Thyroid gland (tissue), 4 donors: ENCODE results near the gene ZCCHC24. TPM values are rescaled to one million over a fixed set of nuclear protein-coding genes. Genes with fewer than 3 reads are reported as not detected.

Source experiments
- DNase-seq, 2 donors: peaks; one replicate each; pipeline ENCODE4 v3.0.0-alpha.2; 2019
- H3K27ac ChIP-seq, 3 donors: fragments of 200-600 bp; sonication (generic); 1 replicate in 2 of 3; 2 replicates in 1 of 3; pipeline ENCODE4 v1.5.1; 2016 to 2019; ENCODE audit warnings: mild to moderate bottlenecking in 1 of 3, moderate library complexity in 1 of 3
- H3K27me3 ChIP-seq: fragments of 200-600 bp; sonication (generic); one replicate; pipeline ENCODE4 v1.5.1; 2019
- H3K36me3 ChIP-seq, 2 donors: fragments of 200-600 bp; sonication (generic); one replicate each; pipeline ENCODE4 v1.5.1; 2016 to 2019
- H3K4me1 ChIP-seq, 2 donors: fragments of 200-600 bp; sonication (generic); one replicate each; pipeline ENCODE4 v1.5.1; 2017 to 2019
- H3K4me3 ChIP-seq, 3 donors: fragments of 200-600 bp; sonication (generic); replicated peaks in 1 of 3; 1 replicate in 2 of 3; 2 replicates in 1 of 3; pipeline ENCODE4 v1.5.1; 2016; ENCODE audit warnings: mild to moderate bottlenecking in 1 of 3
- H3K9me3 ChIP-seq: fragments of 200-600 bp; sonication (generic); one replicate; pipeline ENCODE4 v1.5.1; 2017
- CTCF ChIP-seq, 6 experiments: fragments of 200-600 bp in 3 of 6; fragments of 450-650 bp in 3 of 6; sonication (generic) in 3 of 6; IDR thresholded peaks; one replicate each; pipeline ENCODE4 v1.5.1; 2016 to 2019; ENCODE audit warnings: antibody characterized with exemption in 6 of 6, mild to moderate bottlenecking in 2 of 6, inconsistent platforms in 1 of 6, moderate library complexity in 1 of 6
- POLR2A ChIP-seq, 2 donors: fragments of 450-650 bp; IDR thresholded peaks; one replicate each; pipeline ENCODE4 v1.6.1; 2017; ENCODE audit warnings: antibody characterized with exemption in 2 of 2, mild to moderate bottlenecking in 2 of 2, moderate library complexity in 1 of 2
- WGBS, 2 donors: methylation state at CpG; one replicate each; pipeline ENCODE4 v1.1.5; 2017; 5-methylcytosine and 5-hydroxymethylcytosine counted together
- intact Hi-C: fragments of 100-400 bp; cut with DNase I; formaldehyde crosslinking; loops from one replicate; pipeline ENCODE4 v1.15.1; 2023
- total RNA-seq, 4 donors: library from RNA; depleted of rRNA; stranded (reverse); fragments of >200 nt; gene quantifications; one replicate each; pipeline ENCODE4 v1.2.3, GENCODE V29; 2016

The ZCCHC24 gene
- total RNA-seq, 4 donors from 2014 or later: 25.4 to 48.8 (median 33.3) TPM

- peaks cover 31 to 36% of the 10 kb centered on the region in 2 donors for H3K36me3 ChIP-seq
- H3K9me3 ChIP-seq: no peaks in the 10 kb centered on the region
- TF ChIP-seq POLR2A (IDR thresholded peaks at IDR 0.05) (no peak), CTCF (IDR thresholded peaks at IDR 0.05) (no peak)
- no peak overlapping the region for H3K27ac ChIP-seq
- no peak overlapping the region for H3K4me3 ChIP-seq
- WGBS, 2 donors: 72 to 77% methylated on average over 6 of the region's 6 CpGs
- H3K4me1 ChIP-seq: no peaks in the 10 kb centered on the region
- H3K27me3 ChIP-seq: no peaks in the 10 kb centered on the region
- DNase-seq: no peak
- intact Hi-C loops: no loop called here
Measured at GRCh38 chr10:79355420-79356017, 89.9 kb downstream of the ZCCHC24 start.

- intact Hi-C loops: no loop called here
- DNase-seq: no peak
- peaks cover 40 to 45% of the 10 kb centered on the region in 2 donors for H3K36me3 ChIP-seq
Measured at GRCh38 chr10:79354615-79355014, 90.8 kb downstream of the ZCCHC24 start.

GRCh38 chr10:79354141-79354540, 91.3 kb downstream of the ZCCHC24 start:
- peaks cover 42 to 45% of the 10 kb centered on the region in 2 donors for H3K36me3 ChIP-seq
- intact Hi-C loops: no loop called here

More at GRCh38 chr10:79354615-79355014, 90.8 kb downstream of the ZCCHC24 start:
- H3K27ac ChIP-seq: no peak overlapping the region
- TF ChIP-seq CTCF (IDR thresholded peaks at IDR 0.05): no peak
- TF ChIP-seq POLR2A (IDR thresholded peaks at IDR 0.05): no peak
- no peak overlapping the region for H3K4me3 ChIP-seq
- WGBS, 2 donors: 90 to 96% methylated on average over 6 of the region's 6 CpGs
- H3K27me3 ChIP-seq: no peaks in the 10 kb centered on the region
- H3K9me3 ChIP-seq: no peaks in the 10 kb centered on the region
- H3K4me1 ChIP-seq: no peaks in the 10 kb centered on the region

GRCh38 chr10:79353726-79354125, 91.7 kb downstream of the ZCCHC24 start:
- no peak for DNase-seq
- no peak for TF ChIP-seq POLR2A (IDR thresholded peaks at IDR 0.05)
- TF ChIP-seq CTCF (IDR thresholded peaks at IDR 0.05): no peak
- Histone ChIP-seq H3K27ac (no peak overlapping the region), H3K36me3 (peaks cover 42 to 45% of the 10 kb centered on the region in 2 donors), H3K9me3 (no peaks in the 10 kb centered on the region), H3K27me3 (no peaks in the 10 kb centered on the region), H3K4me3 (no peak overlapping the region), H3K4me1 (peaks cover 5 to 8% of the 10 kb centered on the region in 2 donors)
- WGBS, 2 donors: 95 to 96% methylated on average over 11 of the region's 11 CpGs
- intact Hi-C loops: no loop called here

More at GRCh38 chr10:79354141-79354540, 91.3 kb downstream of the ZCCHC24 start:
- 48 to 50% methylated on average over 3 of the region's 3 CpGs for WGBS, 2 donors
- no peak for DNase-seq
- H3K4me1 ChIP-seq: peaks cover 1 to 4% of the 10 kb centered on the region in 2 donors
- no peak for TF ChIP-seq POLR2A (IDR thresholded peaks at IDR 0.05)
- no peak for TF ChIP-seq CTCF (IDR thresholded peaks at IDR 0.05)
- H3K27me3 ChIP-seq: no peaks in the 10 kb centered on the region
- H3K4me3 ChIP-seq: no peak overlapping the region
- H3K9me3 ChIP-seq: no peaks in the 10 kb centered on the region
- no peak overlapping the region for H3K27ac ChIP-seq

GRCh38 chr10:79353000-79353406, 92.4 kb downstream of the ZCCHC24 start:
- intact Hi-C loops: no loop called here
- no peak for TF ChIP-seq CTCF (IDR thresholded peaks at IDR 0.05)
- no peak for TF ChIP-seq POLR2A (IDR thresholded peaks at IDR 0.05)
- H3K27me3 ChIP-seq: no peaks in the 10 kb centered on the region
- 86 to 92% methylated on average over 7 to 8 of the region's 8 CpGs for WGBS, 2 donors
- peaks cover 42 to 45% of the 10 kb centered on the region in 2 donors for H3K36me3 ChIP-seq
- no peaks in the 10 kb centered on the region for H3K9me3 ChIP-seq
- peaks cover 12 to 14% of the 10 kb centered on the region in 2 donors for H3K4me1 ChIP-seq
- H3K27ac ChIP-seq: no peak overlapping the region
- no peak overlapping the region for H3K4me3 ChIP-seq
- DNase-seq: no peak
